HCT116 (cell line): ENCODE measurements around the gene FBXL13. TPM values are rescaled to one million over a fixed set of nuclear protein-coding genes. Genes with fewer than 3 reads are reported as not detected.

ENCODE experiments used
- ATAC-seq: fragments of 200-7000 bp; cut with Tn5 transposase; 2 replicates; pipeline ENCODE4 v1.9.1; 2020; ENCODE audit warnings: mild to moderate bottlenecking, moderate library complexity
- BruUV-seq: library from RNA; stranded (reverse); fragments of 400-500 nt; replicated peaks from 2 replicates; lab custom pipeline; 2021; lab: Mats Ljungman, UMichigan
- CTCF ChIA-PET: fragments of 300-600 bp; sonication (Branson Sonifier 250); formaldehyde crosslinking; loops from one replicate; lab custom pipeline; 2021; ENCODE audit warnings: antibody characterized with exemption; lab: Charles Lee
- POLR2A ChIA-PET: fragments of 300-600, 350-600 bp; sonication (Branson Sonifier 250); formaldehyde crosslinking; loops from one replicate; lab custom pipeline; 2021; ENCODE audit warnings: antibody characterized with exemption; lab: Charles Lee
- RAD21 ChIA-PET, 2 experiments: fragments of 300-600 bp; sonication (Branson Sonifier 250); formaldehyde crosslinking; loops; one replicate each; lab custom pipeline; 2023; ENCODE audit warnings: low total read pairs in 2 of 2; ENCODE audit not compliant: uncharacterized antibody in 2 of 2, unreplicated experiment in 2 of 2, low non-redundant PET in 1 of 2; lab: Charles Lee
- DNase-seq: peaks from one replicate; pipeline ENCODE4 v3.0.0-alpha.2; 2010; ENCODE audit warnings: low read depth, low spot score
- H2AFZ ChIP-seq: fragments of 200-600 bp; shearing (Covaris generic), sonication (generic); 2 replicates; pipeline ENCODE4 v1.6.1; 2017; ENCODE audit warnings: low read depth, mixed run types, mixed read lengths, antibody characterized with exemption, low read length; ENCODE audit not compliant: poor library complexity, severe bottlenecking
- H3K27ac ChIP-seq: 2 replicates; pipeline ENCODE4 v1.5.1; 2012; ENCODE audit warnings: low read depth, low read length
- H3K27me3 ChIP-seq: fragments of 200-600 bp; sonication (generic); 2 replicates; pipeline ENCODE4 v1.6.1; 2016; ENCODE audit warnings: mixed run types, low read length, mixed read lengths; ENCODE audit not compliant: insufficient read depth
- H3K36me3 ChIP-seq, 2 experiments: fragments of 200-500 bp in 1 of 2; fragments of 200-600 bp in 1 of 2; sonication (Bioruptor generic) in 1 of 2; sonication (generic) in 1 of 2; 2 replicates each; pipeline versions ENCODE4 v1.5.1 to v1.6.1; 2014 to 2016; ENCODE audit warnings: low read length in 2 of 2, inconsistent platforms in 1 of 2, mixed read lengths in 1 of 2, mixed run types in 1 of 2; ENCODE audit not compliant: insufficient read depth in 2 of 2, control insufficient read depth in 1 of 2
- H3K4me1 ChIP-seq, 2 experiments: fragments of 200-600 bp in 1 of 2; sonication (generic) in 1 of 2; 2 replicates each; pipeline versions ENCODE4 v1.5.1 to v1.6.1; 2012 to 2017; ENCODE audit warnings: low read length in 2 of 2, inconsistent platforms in 1 of 2, mild to moderate bottlenecking in 1 of 2, mixed read lengths in 1 of 2, mixed run types in 1 of 2, moderate library complexity in 1 of 2; ENCODE audit not compliant: insufficient read depth in 2 of 2, control insufficient read depth in 1 of 2
- H3K4me2 ChIP-seq: fragments of 200-600 bp; sonication (generic); 2 replicates; pipeline ENCODE4 v1.6.1; 2017; ENCODE audit warnings: mixed run types, low read length, mixed read lengths
- H3K4me3 ChIP-seq, 2 experiments: fragments of 200-600 bp in 1 of 2; sonication (generic) in 1 of 2; replicated peaks in 1 of 2; 2 replicates each; pipeline ENCODE4 v1.5.1; 2011 to 2016; ENCODE audit warnings: low read length in 2 of 2, control low read depth in 1 of 2, low read depth in 1 of 2, mild to moderate bottlenecking in 1 of 2, mixed read lengths in 1 of 2, mixed run types in 1 of 2
- H3K79me2 ChIP-seq: fragments of 200-600 bp; sonication (generic); 2 replicates; pipeline ENCODE4 v1.6.1; 2017; ENCODE audit warnings: mild to moderate bottlenecking, mixed run types, low read length, moderate library complexity, mixed read lengths; ENCODE audit not compliant: insufficient read depth
- H3K9ac ChIP-seq: fragments of 200-600 bp; sonication (generic); 2 replicates; pipeline ENCODE4 v1.6.1; 2016; ENCODE audit warnings: low read length, mixed read lengths
- H3K9me2 ChIP-seq: fragments of 200-600 bp; sonication (generic), shearing (Covaris generic); 2 replicates; pipeline ENCODE4 v1.6.1; 2017; ENCODE audit warnings: mixed run types, mild to moderate bottlenecking, moderate library complexity; ENCODE audit not compliant: insufficient read depth
- H3K9me3 ChIP-seq, 2 experiments: fragments of 200-500 bp in 1 of 2; fragments of 200-600 bp in 1 of 2; sonication (Bioruptor generic) in 1 of 2; sonication (generic) in 1 of 2; 2 replicates each; pipeline ENCODE4 v1.6.1; 2014 to 2017; ENCODE audit warnings: low read length in 2 of 2, mixed read lengths in 2 of 2, inconsistent platforms in 1 of 2, low read depth in 1 of 2, mild to moderate bottlenecking in 1 of 2, mixed run types in 1 of 2, moderate library complexity in 1 of 2; ENCODE audit not compliant: control insufficient read depth in 1 of 2, insufficient read depth in 1 of 2
- H4K20me1 ChIP-seq: fragments of 200-600 bp; sonication (generic), shearing (Covaris generic); 2 replicates; pipeline ENCODE4 v1.6.1; 2017; ENCODE audit warnings: mixed run types, mild to moderate bottlenecking, moderate library complexity; ENCODE audit not compliant: insufficient read depth
- CBX3 ChIP-seq: IDR thresholded peaks from 2 replicates; pipeline ENCODE4 v1.6.1; 2012; ENCODE audit warnings: low read depth
- CEBPB ChIP-seq: IDR thresholded peaks from 2 replicates; pipeline ENCODE4 v1.6.1; 2012; ENCODE audit warnings: low read depth
- EGR1 ChIP-seq: IDR thresholded peaks from 2 replicates; pipeline ENCODE4 v1.6.1; 2012; ENCODE audit warnings: low read depth
- ELF1 ChIP-seq: IDR thresholded peaks from 2 replicates; pipeline ENCODE4 v1.6.1; 2012; ENCODE audit warnings: low read depth, borderline replicate concordance
- EZH2 ChIP-seq: fragments of 200-600 bp; sonication (generic); IDR thresholded peaks from 2 replicates; pipeline ENCODE4 v1.6.1; 2017; ENCODE audit warnings: antibody characterized with exemption, mixed run types
- EZH2phosphoT487 ChIP-seq: fragments of 200-600 bp; IDR thresholded peaks from 2 replicates; pipeline ENCODE4 v1.6.1; 2018; ENCODE audit warnings: antibody characterized with exemption, borderline replicate concordance
- FOSL1 ChIP-seq: IDR thresholded peaks from 2 replicates; pipeline ENCODE4 v1.6.1; 2012; ENCODE audit warnings: low read depth
- JUND ChIP-seq: IDR thresholded peaks from 2 replicates; pipeline ENCODE4 v1.6.1; 2012
- POLR2A ChIP-seq: IDR thresholded peaks from 2 replicates; pipeline ENCODE4 v1.7.0; 2011; ENCODE audit warnings: borderline replicate concordance; ENCODE audit not compliant: insufficient read depth, insufficient read length; ENCODE audit errors: extremely low read depth
- RAD21 ChIP-seq: IDR thresholded peaks from 2 replicates; pipeline ENCODE4 v1.6.1; 2012; ENCODE audit warnings: low read depth, mild to moderate bottlenecking
- SP1 ChIP-seq: IDR thresholded peaks from 2 replicates; pipeline ENCODE4 v1.6.1; 2012; ENCODE audit warnings: low read depth
- SRF ChIP-seq: IDR thresholded peaks from 2 replicates; pipeline ENCODE4 v1.6.1; 2012; ENCODE audit warnings: low read depth
- YY1 ChIP-seq: IDR thresholded peaks from 2 replicates; pipeline ENCODE4 v1.6.1; 2011; ENCODE audit warnings: low read length, low read depth, moderate library complexity, mild to moderate bottlenecking; ENCODE audit not compliant: insufficient replicate concordance; ENCODE audit errors: extremely low read depth
- ZFX ChIP-seq: fragments of 450-650 bp; IDR thresholded peaks from 2 replicates; pipeline ENCODE4 v1.6.1; 2017
- ZNF274 ChIP-seq: fragments of 200-500 bp; sonication (Bioruptor generic); IDR thresholded peaks from 2 replicates; pipeline ENCODE4 v1.6.1; 2014; ENCODE audit warnings: mild to moderate bottlenecking, low read depth, low read length, inconsistent platforms
- intact Hi-C: fragments of 100-400 bp; cut with micrococcal nuclease; formaldehyde crosslinking; loops from 2 replicates; pipeline ENCODE4 v1.10.0; 2022
- total RNA-seq: library from RNA; stranded (reverse); gene quantifications from one replicate; pipeline ENCODE4 v1.2.1, GENCODE V29; 2021; ENCODE audit not compliant: unreplicated experiment
- TF ChIP-seq, protein P1 (sequence below): IDR thresholded peaks from 2 replicates; pipeline ENCODE4 v1.6.1; 2012; ENCODE audit warnings: low read depth
- TF ChIP-seq, protein P2 (sequence below): IDR thresholded peaks from 2 replicates; pipeline ENCODE4 v1.6.1; 2012
- TF ChIP-seq, protein P3 (sequence below): IDR thresholded peaks from 2 replicates; pipeline ENCODE4 v1.6.1; 2012

Gene FBXL13
- total RNA-seq, 1 experiment from 2014 or later, result 1.0 TPM

DNA sequence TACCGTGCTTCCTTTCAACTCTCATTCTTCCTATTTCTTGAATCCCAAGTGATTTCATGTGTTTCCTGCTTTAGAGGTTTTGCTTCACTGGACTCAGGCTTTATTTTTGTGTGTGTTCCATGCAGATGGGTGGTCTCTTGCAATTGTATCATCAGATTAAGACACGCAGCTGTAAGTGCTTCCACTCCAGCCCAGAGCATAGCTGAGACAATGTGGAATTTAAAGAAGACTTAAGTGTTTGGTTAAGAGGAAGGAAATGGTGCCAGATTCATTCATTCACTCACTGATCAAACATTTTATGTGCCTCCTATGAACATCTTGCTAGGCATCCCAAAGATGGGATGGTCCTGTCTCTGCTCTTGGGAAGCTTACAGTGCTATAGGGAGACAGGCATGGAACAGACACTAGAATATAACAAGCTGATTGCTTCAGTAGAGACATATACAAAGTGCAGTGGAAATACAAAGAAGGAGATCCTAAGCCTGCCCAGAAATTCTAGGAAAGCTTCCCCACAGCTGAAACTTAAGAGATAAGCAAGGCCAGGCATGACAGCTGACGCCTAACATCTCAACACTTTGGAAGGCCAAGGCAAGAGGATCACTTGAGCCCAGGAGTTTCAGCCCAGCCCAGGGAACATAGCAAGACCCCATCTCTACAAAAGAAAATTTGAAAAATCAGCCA is 207.9 kb downstream of the FBXL13 start (continued):
- TF ChIP-seq, protein P1, sequence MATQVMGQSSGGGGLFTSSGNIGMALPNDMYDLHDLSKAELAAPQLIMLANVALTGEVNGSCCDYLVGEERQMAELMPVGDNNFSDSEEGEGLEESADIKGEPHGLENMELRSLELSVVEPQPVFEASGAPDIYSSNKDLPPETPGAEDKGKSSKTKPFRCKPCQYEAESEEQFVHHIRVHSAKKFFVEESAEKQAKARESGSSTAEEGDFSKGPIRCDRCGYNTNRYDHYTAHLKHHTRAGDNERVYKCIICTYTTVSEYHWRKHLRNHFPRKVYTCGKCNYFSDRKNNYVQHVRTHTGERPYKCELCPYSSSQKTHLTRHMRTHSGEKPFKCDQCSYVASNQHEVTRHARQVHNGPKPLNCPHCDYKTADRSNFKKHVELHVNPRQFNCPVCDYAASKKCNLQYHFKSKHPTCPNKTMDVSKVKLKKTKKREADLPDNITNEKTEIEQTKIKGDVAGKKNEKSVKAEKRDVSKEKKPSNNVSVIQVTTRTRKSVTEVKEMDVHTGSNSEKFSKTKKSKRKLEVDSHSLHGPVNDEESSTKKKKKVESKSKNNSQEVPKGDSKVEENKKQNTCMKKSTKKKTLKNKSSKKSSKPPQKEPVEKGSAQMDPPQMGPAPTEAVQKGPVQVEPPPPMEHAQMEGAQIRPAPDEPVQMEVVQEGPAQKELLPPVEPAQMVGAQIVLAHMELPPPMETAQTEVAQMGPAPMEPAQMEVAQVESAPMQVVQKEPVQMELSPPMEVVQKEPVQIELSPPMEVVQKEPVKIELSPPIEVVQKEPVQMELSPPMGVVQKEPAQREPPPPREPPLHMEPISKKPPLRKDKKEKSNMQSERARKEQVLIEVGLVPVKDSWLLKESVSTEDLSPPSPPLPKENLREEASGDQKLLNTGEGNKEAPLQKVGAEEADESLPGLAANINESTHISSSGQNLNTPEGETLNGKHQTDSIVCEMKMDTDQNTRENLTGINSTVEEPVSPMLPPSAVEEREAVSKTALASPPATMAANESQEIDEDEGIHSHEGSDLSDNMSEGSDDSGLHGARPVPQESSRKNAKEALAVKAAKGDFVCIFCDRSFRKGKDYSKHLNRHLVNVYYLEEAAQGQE, result no peak
- TF ChIP-seq EZH2phosphoT487 (no peak), EGR1 (no peak), JUND (no peak), CBX3 (no peak), ZNF274 (no peak), ELF1 (no peak), FOSL1 (no peak), RAD21 (no peak), SP1 (no peak)
- TF ChIP-seq, protein P2, sequence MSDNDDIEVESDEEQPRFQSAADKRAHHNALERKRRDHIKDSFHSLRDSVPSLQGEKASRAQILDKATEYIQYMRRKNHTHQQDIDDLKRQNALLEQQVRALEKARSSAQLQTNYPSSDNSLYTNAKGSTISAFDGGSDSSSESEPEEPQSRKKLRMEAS, result no peak

DNA sequence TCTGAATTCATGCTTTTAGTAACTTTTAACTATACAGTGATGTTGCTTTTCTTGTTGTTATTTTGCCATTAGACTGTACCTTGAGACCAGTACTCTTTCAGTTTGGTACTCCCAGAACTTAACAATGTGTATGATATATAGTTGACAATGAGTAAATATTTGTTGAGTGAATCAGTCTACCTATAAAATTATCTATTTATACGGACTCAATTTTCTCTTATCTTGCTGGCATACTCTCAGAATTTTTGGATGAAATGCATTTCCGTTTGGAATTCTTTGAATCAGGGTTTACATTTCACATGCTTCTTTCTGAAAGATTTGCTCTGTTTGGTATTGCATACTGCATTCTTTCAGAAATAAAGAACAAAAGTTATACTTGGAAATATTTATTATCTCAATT is 209.6 kb downstream of the FBXL13 start:
- TF ChIP-seq ZNF274 (no peak), CEBPB (no peak), EZH2 (no peak), POLR2A (no peak), ZFX (no peak), EGR1 (no peak), CBX3 (no peak), ELF1 (no peak), YY1 (no peak), SRF (no peak), EZH2phosphoT487 (no peak)
- TF ChIP-seq, protein P3, sequence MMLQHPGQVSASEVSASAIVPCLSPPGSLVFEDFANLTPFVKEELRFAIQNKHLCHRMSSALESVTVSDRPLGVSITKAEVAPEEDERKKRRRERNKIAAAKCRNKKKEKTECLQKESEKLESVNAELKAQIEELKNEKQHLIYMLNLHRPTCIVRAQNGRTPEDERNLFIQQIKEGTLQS, result no peak
- H4K20me1 ChIP-seq, result no peaks in the 10 kb centered on the region
- ATAC-seq (no peak), DNase-seq (no peak)
- H3K4me3 ChIP-seq, result no peak overlapping the region
- H3K27ac ChIP-seq, result no peak overlapping the region
- no peaks in the 10 kb centered on the region for H3K36me3 ChIP-seq
- no peaks in the 10 kb centered on the region for H3K79me2 ChIP-seq
- no peak overlapping the region for H3K9ac ChIP-seq
- no TSS peak for BruUV-seq
- H3K27me3 ChIP-seq, result no peaks in the 10 kb centered on the region
- H3K9me2 ChIP-seq, result no peaks in the 10 kb centered on the region
- POLR2A ChIA-PET, result no interaction called here
- no peak overlapping the region for H3K4me2 ChIP-seq
- no peaks in the 10 kb centered on the region for H3K9me3 ChIP-seq
- RAD21 ChIA-PET, result no interaction called here
- CTCF ChIA-PET, result interaction anchor here (1.2 kb wide), 1 partner anchor 196 kb away, joined by 3 read pairs; no protein-coding TSS in a partner anchor
- H3K4me1 ChIP-seq, result no peaks in the 10 kb centered on the region
- H2AFZ ChIP-seq, result no peak overlapping the region
- intact Hi-C loops, result no loop called here
